Stimulated activated CD4-positive, alpha-beta T cell treated with anti-CD3 and anti-CD28 coated beads, TNF-alpha, amount 100 ng/mL, for 48 hours (primary cell): ENCODE data around the gene HYAL4.
"Not testable (repeated sequence)": the region's sequence is repeated elsewhere in the genome, so short reads cannot be mapped to it uniquely, and the experiment has no call there.

Experiments used
- DNase-seq, 3 donors: peaks; one replicate each; pipeline ENCODE4 v3.0.0-alpha.2; 2020; ENCODE audit warnings: low read depth in 3 of 3

Gene HYAL4, protein sequence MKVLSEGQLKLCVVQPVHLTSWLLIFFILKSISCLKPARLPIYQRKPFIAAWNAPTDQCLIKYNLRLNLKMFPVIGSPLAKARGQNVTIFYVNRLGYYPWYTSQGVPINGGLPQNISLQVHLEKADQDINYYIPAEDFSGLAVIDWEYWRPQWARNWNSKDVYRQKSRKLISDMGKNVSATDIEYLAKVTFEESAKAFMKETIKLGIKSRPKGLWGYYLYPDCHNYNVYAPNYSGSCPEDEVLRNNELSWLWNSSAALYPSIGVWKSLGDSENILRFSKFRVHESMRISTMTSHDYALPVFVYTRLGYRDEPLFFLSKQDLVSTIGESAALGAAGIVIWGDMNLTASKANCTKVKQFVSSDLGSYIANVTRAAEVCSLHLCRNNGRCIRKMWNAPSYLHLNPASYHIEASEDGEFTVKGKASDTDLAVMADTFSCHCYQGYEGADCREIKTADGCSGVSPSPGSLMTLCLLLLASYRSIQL

GRCh38 chr7:123844712-123845219, at the start of gene HYAL4:
HYAL4 (plus strand) TSS chr7:123845169; CDS start chr7:123868274, 23,105 bp downstream.
- no peak for DNase-seq

GRCh38 chr7:123795917-123796316, 49.1 kb upstream of the HYAL4 start:
- no peak for DNase-seq

- no peak for DNase-seq
Observed at GRCh38 chr7:123796568-123796967, 48.4 kb upstream of the HYAL4 start.

- DNase-seq = no peak
Observed at GRCh38 chr7:123797673-123798531, 47.1 kb upstream of the HYAL4 start.

- no peak for DNase-seq
Observed at GRCh38 chr7:123798532-123799188, 46.3 kb upstream of the HYAL4 start.

DNA sequence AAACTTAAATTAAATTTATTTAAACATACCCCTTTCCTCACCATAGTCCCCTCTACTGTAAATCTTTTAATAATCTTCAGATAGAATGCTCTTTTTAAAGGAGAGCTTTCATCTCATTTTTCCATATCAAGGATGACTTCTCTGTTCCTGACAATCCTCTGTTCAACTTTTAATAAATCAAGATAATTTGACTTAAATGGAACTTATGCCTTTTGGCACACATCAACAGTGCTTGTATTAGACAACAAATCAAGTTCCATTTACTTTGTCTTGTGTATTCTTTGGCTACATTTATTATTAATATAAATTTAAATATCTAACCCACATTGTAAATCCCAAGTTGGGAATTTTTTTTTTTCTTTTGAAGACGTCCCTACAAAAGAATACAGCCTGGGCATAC, 42.7 kb upstream of the HYAL4 start:
- no peak for DNase-seq

DNA sequence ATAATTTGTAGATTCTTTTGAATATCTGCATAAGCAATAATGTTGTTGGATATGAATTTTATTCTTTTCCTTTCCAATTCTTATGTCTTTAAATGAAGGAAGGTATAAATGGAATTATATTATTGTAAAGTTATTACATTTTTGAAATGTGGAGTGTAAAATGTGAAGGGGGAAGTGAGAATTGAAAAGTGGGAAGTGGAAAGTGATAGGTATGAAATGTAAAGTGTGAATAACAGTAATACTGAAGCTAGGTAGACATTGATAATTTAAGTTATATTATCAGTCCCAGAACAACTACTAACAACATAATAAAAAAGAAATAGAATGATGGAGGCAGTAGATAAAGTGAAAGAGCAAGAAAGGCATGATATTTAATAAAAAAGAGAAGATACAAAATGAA, 39.7 kb upstream of the HYAL4 start:
- DNase-seq = no peak

- no peak for DNase-seq
Observed at GRCh38 chr7:123809471-123809870, 35.5 kb upstream of the HYAL4 start.

- no peak for DNase-seq
Observed at GRCh38 chr7:123811056-123811455, 33.9 kb upstream of the HYAL4 start.

DNA sequence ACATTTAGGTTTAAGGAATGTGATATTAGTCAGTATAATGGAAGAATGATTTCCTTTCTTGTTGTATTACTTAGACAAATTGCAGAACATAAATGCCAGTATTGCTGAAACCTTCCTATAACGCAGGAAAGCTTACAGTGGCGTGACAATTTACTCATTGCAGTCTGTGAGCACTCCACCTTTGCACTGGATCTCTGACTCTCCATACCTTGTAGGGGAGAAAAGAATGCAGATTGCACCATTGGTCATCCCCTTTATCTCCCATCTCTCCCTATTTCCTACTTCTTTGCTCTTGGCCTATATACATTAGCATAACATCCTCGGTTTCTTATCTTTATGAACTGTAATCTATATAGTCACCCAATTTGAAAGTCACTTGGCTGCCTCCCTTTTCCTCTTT, 28.1 kb upstream of the HYAL4 start:
- DNase-seq = no peak

DNA sequence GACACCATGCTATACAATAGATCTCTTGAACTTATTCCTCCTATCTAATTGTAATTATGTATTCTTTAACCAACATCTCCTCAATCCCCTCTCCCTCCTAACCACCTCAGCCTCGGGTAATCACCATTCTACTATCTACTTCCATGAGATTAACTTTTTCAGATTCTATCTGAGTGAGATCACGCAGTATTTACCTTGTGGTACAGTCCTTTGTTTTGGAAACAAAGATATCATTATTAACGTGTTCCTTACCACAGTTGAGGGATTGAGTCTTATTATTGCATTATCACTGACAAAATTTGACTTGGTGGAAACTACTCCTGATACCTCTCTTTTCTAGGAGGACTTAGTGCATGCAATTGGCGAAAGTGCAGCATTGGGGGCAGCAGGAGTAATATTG, 26.0 kb upstream of the HYAL4 start:
- DNase-seq = no peak

GRCh38 chr7:123819795-123820194, 25.2 kb upstream of the HYAL4 start:
- not testable (repeated sequence) for DNase-seq

- DNase-seq = no peak
Observed at GRCh38 chr7:123820864-123821263, 24.1 kb upstream of the HYAL4 start.

DNA sequence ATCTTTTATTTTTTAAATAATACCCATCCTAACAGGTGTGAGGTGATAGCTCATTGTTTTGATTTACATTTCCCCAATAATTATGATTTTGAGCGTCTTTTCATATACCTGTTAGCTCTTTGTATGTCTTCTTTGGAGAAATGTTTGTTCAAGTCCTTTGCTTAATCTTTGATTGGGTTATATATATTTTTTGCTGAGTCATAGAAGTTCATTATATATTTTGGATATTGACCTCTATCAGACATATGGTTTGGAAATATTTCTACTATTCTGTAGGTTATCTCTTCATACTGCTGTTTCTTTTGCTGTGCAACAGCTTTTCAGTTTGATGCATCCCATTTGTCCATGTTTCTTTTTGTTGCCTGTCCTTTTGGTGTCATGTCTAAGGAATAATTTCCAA, 23.6 kb upstream of the HYAL4 start:
- DNase-seq = no peak

DNA sequence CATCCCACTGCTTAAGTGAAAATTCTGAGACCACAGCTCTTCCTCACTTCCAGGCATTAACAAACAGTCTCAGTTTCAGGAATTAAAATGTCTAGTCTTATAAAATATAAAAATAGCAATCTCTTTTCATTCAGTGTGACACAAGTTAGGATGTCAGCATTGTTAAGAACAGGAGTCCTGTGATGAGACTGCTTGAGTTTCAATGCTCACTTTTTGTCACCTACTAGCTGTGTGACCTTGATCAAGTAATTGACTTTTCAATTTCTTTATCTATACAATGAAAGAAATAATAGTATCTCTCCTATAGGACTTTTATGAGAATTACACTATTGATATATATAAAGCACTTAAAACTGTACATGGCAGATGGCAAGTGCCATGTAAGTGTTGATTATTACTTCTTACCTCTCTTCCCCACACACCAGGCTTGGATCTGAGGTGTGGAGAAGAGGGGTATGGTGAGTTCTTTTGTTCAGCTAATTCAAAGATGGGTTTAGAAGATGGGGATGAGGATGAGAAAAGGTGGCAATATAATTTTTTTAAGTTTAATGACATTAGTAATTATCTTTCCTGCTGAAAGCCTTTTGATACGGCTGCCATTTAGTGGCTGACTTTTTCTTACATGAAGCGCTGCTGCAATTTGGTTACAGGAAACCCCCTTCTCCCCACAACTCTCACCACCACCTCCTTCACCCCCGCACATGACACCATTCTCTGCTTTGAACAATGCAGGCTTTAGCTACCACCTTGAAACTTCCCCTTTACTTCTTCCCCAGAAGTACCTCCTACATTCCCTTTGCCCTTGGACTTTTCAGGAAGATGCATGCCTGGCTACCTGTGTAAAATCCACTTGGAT, 20.8 kb upstream of the HYAL4 start:
- DNase-seq = peak; percentile 15 to 36 (median 23)

- DNase-seq = no peak
Observed at GRCh38 chr7:123824754-123825067, 20.3 kb upstream of the HYAL4 start.

- DNase-seq = no peak
Observed at GRCh38 chr7:123828805-123829204, 16.2 kb upstream of the HYAL4 start.

- DNase-seq = no peak
Observed at GRCh38 chr7:123836656-123837055, 8.3 kb upstream of the HYAL4 start.

DNA sequence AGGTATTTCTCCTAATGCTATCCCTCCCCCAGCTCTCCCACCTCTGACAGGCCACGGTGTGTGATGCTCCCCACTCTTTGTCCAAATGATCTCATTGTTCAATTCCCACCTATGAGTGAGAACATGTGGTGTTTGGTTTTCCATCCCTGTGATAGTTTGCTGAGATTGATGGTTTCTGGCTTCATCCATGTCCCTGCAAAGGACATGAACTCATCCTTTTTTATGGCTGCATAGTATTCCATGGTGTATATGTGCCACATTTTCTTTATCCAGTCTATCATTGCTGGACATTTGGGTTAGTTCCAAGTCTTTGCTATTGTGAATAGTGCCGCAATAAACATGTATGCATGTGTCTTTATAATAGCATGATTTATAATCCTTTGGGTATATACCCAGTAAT, 5.9 kb upstream of the HYAL4 start:
- not testable (repeated sequence) for DNase-seq

DNA sequence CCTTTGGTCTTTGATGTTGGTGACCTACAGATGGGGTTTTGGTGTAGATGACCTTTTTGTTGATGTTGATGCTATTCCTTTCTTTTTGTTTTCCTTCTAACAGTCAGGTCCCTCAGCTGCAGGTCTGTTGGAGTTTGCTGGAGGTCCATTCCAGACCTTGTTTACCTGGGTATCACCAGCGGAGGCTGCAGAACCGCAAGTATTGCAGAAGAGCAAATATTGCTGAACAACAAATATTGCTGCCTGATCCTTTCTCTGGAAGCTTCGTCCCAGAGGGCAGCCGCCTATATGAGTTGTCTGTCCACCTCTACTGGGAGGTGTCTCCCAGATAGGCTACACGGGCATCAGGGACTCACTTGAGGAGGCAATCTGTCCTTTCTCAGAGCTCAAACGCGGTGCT, 827 bp upstream of the HYAL4 start:
- not testable (repeated sequence) for DNase-seq

GRCh38 chr7:123845823-123846216, 851 bp downstream of the HYAL4 start:
- DNase-seq = no peak
